Neural progenitor cell (in vitro differentiated cells): ENCODE measurements around the gene PGBD5.

Source experiments
- CTCF ChIP-seq: fragments of 200-600 bp; sonication (generic); IDR thresholded peaks from 2 replicates; pipeline ENCODE4 v1.5.1; 2017; ENCODE audit warnings: antibody characterized with exemption, mild to moderate bottlenecking
- EZH2phosphoT487 ChIP-seq: fragments of 200-600 bp; sonication (generic); IDR thresholded peaks from 2 replicates; pipeline ENCODE4 v1.6.1; 2017; ENCODE audit warnings: antibody characterized with exemption

GRCh38 chr1:230459465-230459864, 33.3 kb upstream of the PGBD5 start:
- TF ChIP-seq CTCF, result no peak
- TF ChIP-seq EZH2phosphoT487, result no peak
